G401 (cell line): ENCODE measurements around the gene FAN1. TPM values are rescaled to one million over a fixed set of nuclear protein-coding genes. Genes with fewer than 3 reads are reported as not detected.
A peak's percentile ranks its signal among the peaks of the same experiment; 100 is the strongest.

ENCODE experiments used
- DNase-seq: peaks from one replicate; pipeline ENCODE4 v3.0.0-alpha.2; 2015; ENCODE audit warnings: low spot score
- in situ Hi-C: cut with HindIII; loops from 2 replicates; pipeline ENCODE4 v1.10.0; 2016; ENCODE audit warnings: low sequenced_read_pairs, mixed read lengths
- total RNA-seq: library from RNA; depleted of rRNA; stranded (reverse); fragments of >200 nt; shearing (Covaris generic); gene quantifications from 2 replicates; pipeline ENCODE4 v1.2.3, GENCODE V29; 2014

FAN1 gene
- total RNA-seq, 1 experiment from 2014 or later, result 17.6 TPM

DNA sequence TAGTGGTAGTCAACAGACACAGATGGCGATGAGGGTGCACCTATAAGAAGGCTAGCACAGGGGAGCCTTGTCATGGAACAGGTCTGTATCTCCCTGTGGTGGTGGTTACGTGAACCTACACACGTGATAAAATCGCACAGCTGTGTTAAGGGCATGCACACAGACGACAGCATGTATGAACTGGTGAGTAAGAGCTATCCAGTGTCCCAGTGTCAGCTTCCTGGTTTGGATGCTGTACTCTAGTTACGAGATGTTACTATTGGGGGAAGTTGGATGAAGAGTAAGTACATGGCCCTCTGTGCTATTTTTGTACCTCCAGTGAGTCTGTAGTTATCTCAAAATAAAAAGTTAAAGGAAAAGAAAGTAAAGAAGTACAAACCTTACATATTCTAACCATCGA, 49.5 kb downstream of the FAN1 start:
- no peak for DNase-seq
- in situ Hi-C loops, result no loop called here

DNA sequence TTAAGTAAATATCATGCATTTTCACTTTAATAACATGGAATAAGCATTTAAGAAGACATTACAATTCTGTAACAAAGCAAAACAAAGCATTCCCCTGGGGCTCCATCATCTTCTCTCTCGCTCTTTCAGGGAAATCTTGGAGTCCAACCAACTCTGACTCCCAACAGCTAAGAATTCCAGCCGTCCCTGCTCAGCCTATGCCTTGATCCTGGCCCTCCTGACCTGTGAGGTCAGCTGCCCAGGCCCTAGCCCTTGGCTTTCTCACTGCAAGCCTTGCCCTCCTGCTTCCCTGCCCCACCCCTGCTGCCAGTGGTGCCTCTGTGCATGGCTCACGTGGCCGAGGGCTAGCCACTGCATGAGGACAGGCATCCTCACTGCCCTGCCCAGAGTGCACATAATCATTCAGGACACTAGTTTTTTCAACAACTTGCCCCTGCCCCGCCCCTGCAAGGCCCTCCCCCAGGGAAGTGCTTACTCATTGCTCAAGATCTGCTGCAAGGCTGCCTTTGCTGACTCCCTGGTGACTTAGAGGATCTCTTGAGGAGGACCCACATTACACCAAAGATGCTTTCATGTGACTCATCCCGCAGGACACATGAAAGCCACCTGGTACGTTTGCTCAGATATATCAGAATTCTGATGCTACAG, 50.1 kb downstream of the FAN1 start:
- no peak for DNase-seq
- in situ Hi-C loops, result no loop called here

DNA sequence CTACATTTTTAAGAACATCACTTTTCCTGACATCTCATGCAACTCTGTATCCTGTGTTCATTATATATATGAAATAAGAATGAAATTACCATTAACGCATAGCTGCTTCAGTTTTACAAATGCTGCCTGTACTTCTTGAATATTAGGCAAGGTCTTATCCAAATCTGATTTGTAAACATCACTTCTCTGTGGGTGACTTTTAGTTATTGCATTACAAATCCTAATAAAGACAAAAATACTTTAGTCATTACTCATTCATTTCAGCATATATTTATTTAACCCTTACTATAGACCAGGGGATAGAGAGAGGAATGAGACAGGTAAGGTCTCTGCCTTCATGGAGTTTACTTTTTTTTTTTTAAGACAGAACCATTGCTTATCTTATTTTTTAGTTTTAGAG, 51.0 kb downstream of the FAN1 start:
- no peak for DNase-seq
- in situ Hi-C loops, result no loop called here

DNA sequence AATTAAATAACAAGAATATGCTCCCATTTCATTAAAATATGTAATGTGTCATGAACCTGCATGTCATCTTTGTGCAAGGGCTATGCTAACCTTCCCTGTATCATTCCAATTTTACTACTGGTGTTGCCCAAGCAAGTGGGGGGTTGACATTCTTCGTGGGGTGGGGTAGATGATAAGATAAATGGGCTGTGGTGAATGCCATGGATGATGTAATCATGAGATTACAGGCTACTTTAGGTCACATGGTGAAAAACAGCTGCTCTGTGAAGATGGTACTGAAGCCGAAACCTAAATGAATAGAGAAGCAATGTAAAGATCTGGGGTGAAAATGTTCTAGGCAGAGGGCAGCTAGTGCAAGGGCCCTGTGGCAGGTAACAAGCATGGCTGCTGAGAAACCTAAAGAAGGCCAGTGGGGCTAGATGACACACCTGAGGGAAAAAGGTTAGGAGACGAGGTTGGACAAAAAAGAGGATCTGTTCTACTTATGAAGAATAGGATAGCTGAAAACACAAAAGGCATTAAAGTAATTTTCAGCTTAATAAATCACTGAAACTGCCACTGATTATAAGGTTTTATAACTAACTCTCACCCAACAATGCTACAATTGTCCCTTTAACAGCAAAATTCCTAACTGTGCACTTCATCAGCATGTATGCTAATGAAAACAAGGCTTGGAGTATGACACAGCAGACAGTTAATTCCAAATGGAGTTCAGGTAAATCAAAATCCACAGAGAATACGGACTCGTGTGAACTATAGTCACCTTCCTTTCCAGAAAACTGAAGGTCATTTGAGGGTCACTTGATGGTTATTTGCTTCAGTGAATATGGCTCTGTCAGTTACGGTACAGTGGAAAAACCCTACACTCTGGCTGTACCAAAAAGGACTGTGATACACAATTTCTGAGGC, 52.8 kb downstream of the FAN1 start:
- in situ Hi-C loops, result no loop called here
- no peak for DNase-seq

DNA sequence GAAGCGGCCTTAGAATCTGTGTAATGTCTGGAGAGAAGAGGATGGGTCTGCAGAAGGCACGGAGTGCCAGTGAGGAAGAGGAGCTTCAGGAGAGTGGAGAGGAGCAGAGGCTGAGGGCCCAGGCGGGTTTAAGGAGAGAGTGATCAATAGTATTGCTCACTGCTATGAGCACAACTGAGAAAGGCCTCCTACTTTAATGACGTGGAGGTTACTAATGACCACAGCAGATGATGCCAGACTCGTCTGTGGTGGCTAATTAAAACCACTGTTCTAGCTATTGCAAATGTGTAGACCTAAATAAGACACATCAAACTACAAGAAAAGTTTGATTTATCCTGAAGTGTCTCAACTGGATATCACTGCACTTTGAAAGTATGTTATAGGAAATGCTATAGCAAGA, 54.5 kb downstream of the FAN1 start:
- DNase-seq, result no peak
- in situ Hi-C loops, result no loop called here

DNA sequence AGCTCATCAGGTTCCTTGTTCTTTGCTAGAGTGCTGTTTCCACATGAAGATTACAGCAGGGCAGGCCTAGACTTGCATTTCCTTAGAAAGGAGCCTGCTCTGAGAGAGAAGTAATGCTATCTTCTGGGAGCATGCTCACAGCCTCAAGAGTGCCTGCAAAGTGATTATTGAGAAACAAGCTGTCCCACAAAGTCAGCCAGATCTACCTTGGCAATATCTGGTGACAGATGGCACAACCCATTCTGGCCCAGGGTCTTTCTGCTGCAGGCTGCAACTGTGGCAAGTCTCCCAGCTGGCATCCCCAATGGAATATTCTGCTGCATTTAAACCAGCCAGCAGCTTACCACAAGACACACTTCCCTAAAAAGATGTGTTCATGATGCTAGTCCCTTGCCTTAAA, 58.4 kb downstream of the FAN1 start:
- DNase-seq, result peak; percentile 95
- in situ Hi-C loops, result no loop called here

DNA sequence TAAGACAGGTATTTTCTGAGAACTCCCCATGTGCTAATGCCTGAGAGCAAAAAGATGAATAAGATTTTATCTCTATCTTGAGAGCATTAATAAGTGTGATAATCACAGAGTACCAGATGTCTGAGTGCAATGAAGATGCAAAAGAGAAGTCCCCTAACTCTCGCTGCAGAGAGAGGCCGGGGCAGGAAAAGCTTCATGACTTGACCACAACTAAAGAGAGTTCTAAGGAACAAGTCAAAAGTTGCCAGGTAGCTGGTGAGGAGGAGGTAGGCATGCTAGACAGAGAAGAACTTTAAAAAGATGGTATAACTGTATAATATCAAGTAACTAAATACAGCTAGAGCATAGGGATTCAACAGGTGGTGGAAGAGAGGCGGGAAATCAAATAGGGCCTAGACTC, 58.9 kb downstream of the FAN1 start:
- in situ Hi-C loops, result no loop called here

DNA sequence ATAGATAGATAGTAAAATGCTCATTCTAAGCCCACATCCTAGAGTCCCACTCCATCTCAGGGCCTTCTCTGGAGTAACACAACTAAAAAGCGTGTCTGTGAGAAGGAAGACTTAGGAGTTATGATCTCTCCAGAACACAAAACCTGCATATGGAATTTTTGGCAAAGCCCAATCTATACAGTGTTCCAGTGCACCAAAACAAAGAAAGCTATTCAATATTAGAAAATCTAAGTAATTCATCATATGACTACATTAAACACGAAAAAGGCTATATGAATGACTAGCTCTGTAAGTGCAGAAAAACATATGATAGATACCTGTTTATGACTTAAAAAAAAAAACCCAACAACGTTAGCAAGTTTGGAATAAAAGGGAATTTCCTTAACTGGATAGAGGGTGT, 60.0 kb downstream of the FAN1 start:
- DNase-seq, result no peak
- in situ Hi-C loops, result no loop called here

More for the DNA sequence above, 58.9 kb downstream of the FAN1 start:
- no peak for DNase-seq

DNA sequence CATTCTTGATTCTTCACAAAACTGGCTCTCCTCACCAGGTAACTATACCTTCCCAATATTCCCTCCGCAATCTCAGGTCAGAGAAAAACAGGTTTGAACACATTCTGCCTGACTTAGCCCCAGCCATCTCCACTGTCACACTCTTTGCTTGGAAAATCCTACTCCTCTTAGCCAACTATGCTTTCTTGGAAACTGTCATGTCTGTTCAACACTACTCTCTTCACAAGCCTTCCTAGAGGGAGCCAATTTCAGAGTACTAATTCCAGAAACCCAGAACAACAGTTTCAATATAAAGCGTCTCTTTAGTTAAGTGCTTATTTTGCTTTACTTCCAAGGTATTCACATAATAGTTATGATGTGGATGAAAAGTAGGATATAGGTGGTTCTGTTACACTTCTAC, 66.0 kb downstream of the FAN1 start:
- no peak for DNase-seq
- in situ Hi-C loops, result no loop called here

DNA sequence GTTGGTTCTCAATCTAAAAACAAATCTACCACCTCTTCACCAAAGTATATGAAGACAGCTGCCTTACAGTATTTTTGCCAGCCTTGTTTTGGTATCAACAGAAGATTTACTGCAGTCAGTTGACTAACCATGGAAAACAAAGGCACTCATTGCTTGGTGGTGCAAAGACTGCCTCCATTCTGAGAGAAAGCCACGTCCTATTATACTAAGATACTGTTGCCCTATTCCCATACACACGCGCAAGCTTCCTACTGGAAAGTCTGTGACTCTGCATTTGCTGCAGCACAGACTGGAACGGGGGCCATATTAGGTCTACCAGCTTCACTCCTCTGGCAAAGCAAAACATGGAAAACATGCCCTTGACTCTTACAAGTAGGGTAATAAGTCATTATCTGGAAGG, 69.7 kb downstream of the FAN1 start:
- in situ Hi-C loops, result no loop called here
- no peak for DNase-seq

DNA sequence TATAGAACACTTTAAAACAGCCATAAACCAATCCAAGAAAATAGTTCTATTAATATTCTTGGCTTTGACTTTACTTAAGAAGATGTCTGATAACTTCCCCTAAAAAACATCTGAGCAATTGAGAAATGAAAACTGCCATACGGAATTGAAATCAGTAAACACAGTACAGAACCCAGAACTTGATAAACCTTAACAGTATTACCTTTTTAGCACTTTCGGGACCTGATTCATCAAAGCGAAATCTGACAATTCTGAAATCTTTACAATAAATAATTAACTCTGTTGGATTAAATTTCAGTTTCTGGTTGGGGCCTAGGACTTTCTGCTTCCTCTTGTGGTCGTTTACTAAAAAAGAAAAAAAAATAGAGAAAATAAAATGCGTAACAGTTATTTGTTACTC, 70.4 kb downstream of the FAN1 start:
- in situ Hi-C loops, result no loop called here
- DNase-seq, result no peak

DNA sequence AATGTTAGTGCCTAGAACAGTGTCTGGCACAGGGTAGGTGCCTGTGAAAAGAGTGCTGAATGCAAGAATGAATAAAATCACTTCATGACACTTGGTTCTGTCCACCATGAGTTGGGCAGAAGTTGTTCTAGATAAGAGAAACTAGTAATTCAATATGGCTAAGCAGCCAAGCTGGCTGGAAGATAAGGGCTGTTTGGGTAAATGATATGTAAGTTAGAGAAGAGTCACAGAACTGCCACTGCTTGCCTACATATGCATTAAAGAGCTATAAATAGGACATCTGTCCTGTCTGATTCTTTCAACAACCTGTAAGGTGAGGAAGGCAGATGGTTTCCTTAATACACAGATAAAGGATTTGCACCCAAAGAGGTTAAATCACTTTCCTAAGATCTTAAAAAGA, 74.6 kb downstream of the FAN1 start:
- in situ Hi-C loops, result no loop called here
- no peak for DNase-seq

DNA sequence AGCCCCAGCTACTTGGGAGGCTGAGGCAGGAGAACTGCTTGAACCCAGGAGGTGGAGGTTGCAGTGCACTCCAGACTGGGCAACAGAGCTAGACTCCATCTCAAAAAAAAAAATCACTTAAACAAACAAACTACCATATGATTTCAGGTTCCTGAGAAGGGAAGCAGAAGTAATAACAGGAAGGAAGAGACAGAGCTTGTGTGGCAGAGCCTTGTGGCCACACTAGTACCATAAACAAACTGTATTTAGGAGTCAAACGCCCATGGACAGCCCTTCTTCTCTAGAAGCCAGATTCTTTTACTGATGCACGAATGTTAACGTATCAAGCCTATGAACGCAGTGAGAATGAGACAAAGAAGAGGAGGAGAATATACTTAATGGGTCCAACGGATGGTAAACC, 75.7 kb downstream of the FAN1 start:
- DNase-seq, result no peak
- in situ Hi-C loops, result no loop called here

DNA sequence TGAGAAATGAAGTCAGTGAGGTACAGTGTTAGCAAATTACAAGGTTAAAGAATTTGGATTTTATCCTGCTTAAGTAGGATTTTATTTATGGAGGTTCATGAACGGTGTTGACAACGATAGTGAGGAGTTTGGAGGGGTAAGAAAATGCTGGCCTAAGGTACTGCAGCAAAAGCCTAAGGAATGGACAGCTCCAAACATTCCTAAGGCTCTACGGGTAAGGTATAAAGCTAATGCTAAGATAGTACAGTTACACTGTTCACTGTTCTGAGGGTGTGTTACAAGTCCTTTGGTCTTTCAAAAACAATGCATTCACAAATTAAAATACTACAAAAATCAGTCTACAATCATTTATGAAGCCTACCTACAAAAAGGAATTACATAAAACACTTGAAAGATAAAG, 80.4 kb downstream of the FAN1 start:
- in situ Hi-C loops, result no loop called here
- no peak for DNase-seq

DNA sequence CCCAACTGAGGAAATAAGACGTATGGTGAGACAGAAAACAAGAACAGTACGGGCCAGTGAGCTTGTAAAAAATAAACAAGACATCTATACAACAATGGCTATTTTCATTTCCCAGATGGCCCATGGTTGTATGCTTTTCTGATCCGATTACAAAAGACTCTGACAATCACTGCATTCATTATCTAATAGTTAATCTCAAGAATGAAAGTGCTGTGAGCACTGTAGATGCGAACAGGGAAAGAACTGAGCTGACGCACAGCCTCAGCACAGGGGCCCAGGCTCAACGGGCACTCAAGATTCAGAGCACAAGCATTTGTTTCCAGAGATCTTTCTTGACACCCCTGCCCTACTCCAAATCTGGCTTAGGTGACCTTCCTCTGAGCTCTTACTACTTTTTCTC, 80.8 kb downstream of the FAN1 start:
- peak; percentile 61 for DNase-seq
- in situ Hi-C loops, result no loop called here

DNA sequence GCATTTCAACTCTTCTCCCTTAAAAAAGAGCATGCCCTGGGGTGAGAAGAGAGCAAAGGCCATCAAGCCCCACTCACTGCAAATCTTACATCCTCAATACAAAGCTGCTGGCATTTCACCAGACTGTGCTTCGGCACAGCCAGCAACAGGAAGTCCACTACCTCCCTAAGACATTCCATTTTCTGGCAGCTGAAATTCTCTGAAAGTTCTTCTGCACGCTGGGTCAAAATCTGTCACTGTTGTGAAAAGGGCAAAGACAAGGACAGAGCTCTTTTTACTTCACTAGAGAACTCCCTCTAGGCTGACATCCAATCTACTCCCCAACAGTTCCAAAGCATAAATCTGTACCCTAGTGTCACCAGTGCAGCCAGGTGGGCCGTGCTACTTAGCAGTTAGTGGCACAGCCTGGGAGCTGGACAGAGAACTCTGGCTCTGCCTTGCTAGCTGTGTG, 81.4 kb downstream of the FAN1 start:
- DNase-seq, result peak; percentile 70

DNA sequence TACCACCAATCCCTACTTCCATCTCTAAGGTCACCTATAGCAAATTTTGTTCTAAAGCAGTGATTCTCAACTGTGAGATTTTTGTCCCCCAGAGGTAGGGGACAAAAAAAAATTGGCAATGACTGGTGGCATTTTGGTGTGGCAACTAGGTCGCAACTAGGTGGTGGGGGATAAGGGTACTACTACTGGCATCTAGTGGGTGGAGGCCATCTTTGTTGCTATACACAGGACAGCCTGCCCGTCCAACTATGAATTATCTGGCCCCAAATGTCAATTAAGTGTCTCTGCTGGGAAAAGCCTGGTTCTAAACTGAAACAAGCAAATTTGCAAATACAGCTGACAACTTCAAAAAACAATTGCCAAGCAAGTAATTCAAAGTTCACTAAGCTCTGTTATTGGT, 86.3 kb downstream of the FAN1 start:
- no peak for DNase-seq
- in situ Hi-C loops, result no loop called here

More for the DNA sequence above, 81.4 kb downstream of the FAN1 start:
- in situ Hi-C loops, result no loop called here

DNA sequence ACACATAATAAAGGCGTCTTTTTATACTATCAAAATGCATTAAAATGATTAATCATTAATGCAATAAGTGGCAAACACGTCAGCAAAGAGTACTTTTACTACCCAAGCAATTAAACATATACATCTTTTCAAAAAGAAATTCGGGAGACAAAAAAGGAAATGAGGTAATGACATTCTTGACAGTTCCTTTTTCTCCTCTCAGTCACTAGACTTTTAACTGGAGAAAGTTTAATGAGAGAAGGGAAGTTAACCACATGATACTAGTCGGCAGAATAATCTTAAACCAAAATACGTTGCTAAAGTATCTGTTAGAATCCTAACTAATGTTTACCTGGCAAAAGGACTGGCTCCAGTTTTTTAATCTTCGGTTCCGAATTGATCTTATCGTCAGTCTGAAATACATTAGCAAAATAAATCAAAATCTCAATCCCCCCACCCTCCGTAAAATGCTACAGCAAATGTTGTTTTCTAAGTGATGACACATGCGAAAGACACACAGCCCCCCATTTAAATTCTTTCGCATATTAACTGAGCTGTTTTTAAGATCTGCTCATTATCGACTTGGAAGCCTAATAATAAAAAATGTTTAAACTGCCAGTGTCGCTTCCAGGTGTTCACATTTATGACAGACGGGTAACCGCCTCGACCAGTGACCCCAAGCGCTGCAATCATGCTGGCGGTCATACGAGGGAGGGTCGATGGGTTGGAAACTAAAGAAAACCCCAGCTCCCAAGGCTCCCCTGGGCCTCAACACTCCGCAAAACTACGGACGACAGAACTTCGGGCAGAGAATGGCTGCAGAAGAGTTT, 86.9 kb downstream of the FAN1 start:
- DNase-seq, result no peak
- in situ Hi-C loops, result no loop called here

DNA sequence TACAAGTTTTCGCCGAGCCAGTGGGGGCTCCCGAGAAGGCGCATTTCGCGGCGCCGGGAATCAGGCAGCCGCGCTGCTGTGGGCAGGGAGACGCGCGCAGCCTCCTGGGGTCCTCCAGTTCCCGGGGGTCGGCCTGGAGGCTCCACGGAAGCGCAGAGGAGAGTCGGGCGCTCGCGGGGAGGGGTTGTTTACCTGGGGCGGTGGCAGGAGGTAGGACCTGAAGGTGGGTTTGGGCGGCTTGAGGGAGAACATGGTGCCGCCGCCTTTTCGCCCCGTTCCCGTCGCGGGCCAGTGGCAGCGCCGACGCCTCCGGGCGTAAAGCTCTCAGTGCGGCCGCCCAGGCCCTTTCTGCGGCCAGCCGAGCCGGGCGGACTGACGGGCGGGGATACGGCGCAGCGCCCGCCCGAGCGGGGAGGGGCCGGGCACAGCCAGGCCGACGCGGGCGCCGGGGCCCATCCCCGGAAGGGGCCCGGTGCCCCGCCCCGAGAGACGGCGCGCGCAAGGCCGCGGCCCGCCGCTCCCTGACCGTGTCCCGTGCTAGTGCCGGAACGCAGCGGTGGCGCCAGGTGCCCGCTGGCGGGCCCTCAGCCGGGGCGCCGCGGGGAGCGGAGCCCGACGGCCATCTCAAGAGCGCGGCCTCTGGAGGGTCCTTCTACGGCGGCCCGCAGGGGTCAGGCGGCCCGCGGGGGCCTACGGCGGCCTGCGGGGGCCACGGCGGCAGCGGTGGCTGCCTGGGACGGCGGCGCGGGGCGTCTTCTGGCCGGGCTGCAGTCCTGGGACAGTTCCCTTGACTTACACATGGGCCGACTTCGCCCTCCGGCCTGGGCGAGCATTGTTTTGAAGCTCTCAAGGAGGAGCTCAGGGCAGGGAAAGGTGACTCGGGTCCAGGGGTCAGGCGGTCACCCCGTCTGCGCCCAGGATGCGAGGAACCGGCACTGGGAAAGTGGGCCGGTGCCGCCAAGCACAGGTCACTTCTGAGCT, 87.8 kb downstream of the FAN1 start, which contains the start of gene MTMR10:
Gene MTMR10 (minus strand): TSS at position 374 of the 981 bp plus-strand sequence. CDS start 122 bp downstream, at position 252.
- in situ Hi-C loops, result no loop called here
- DNase-seq, result peak; percentile 59
